IMR-90 (cell line): ENCODE measurements around the gene KLF12. TPM values are rescaled to one million over a fixed set of nuclear protein-coding genes. Genes with fewer than 3 reads are reported as not detected.

Experiments used
- ATAC-seq: fragments of 200-7000 bp; cut with Tn5 transposase; 2 replicates; pipeline ENCODE4 v1.9.1; 2020; ENCODE audit warnings: low read depth, mild to moderate bottlenecking, moderate library complexity
- BruUV-seq: library from RNA; stranded (reverse); fragments of 400-500 nt; replicated peaks from 2 replicates; lab custom pipeline; 2021; lab: Mats Ljungman, UMichigan
- CTCF ChIA-PET: fragments of 300-600 bp; formaldehyde crosslinking; extraction: SDS; loops from one replicate; lab custom pipeline; 2021; ENCODE audit warnings: antibody characterized with exemption; lab: Yijun Ruan, JAX
- POLR2A ChIA-PET: fragments of 300-600 bp; sonication (Branson Sonifier 250); formaldehyde crosslinking; loops from one replicate; lab custom pipeline; 2022; ENCODE audit warnings: antibody characterized with exemption; ENCODE audit not compliant: unreplicated experiment; lab: Charles Lee
- DNase-seq: peaks from one replicate; pipeline ENCODE4 v3.0.0; 2013
- H2AFZ ChIP-seq: replicated peaks from 2 replicates; pipeline ENCODE3; 2013; ENCODE audit warnings: low read length, mild to moderate bottlenecking; ENCODE audit not compliant: poor library complexity
- H2AK5ac ChIP-seq: 2 replicates; pipeline ENCODE4 v1.6.1; 2013; ENCODE audit warnings: low read depth, low read length, inconsistent platforms
- H2AK9ac ChIP-seq: replicated peaks from 2 replicates; pipeline ENCODE3; 2013; ENCODE audit warnings: mild to moderate bottlenecking, low read depth, low read length, moderate library complexity; ENCODE audit not compliant: poor library complexity
- H2BK120ac ChIP-seq: 2 replicates; pipeline ENCODE4 v1.6.1; 2013; ENCODE audit warnings: low read depth, low read length, inconsistent platforms
- H2BK15ac ChIP-seq: 3 replicates; pipeline ENCODE4 v1.6.1; 2013; ENCODE audit warnings: low read depth, low read length, inconsistent platforms
- H2BK20ac ChIP-seq: 2 replicates; pipeline ENCODE4 v1.6.1; 2013; ENCODE audit warnings: low read depth, mild to moderate bottlenecking, inconsistent platforms, low read length, moderate library complexity
- H2BK5ac ChIP-seq: 2 replicates; pipeline ENCODE4 v1.6.1; 2013; ENCODE audit warnings: mild to moderate bottlenecking, low read depth, low read length, inconsistent platforms; ENCODE audit not compliant: poor library complexity, severe bottlenecking
- H3K14ac ChIP-seq: replicated peaks from 2 replicates; pipeline ENCODE4 v1.6.1; 2013; ENCODE audit warnings: low read depth, low read length, inconsistent platforms
- H3K18ac ChIP-seq: 2 replicates; pipeline ENCODE4 v1.6.1; 2013; ENCODE audit warnings: low read depth, low read length, control low read depth
- H3K23ac ChIP-seq: 2 replicates; pipeline ENCODE4 v1.6.1; 2013; ENCODE audit warnings: low read depth, low read length, inconsistent platforms
- H3K27ac ChIP-seq: 2 replicates; pipeline ENCODE4 v1.5.1; 2013; ENCODE audit warnings: mild to moderate bottlenecking, control low read depth, low read length; ENCODE audit not compliant: insufficient read depth
- H3K27me3 ChIP-seq: 2 replicates; pipeline ENCODE4 v1.6.1; 2013; ENCODE audit warnings: low read length; ENCODE audit not compliant: control insufficient read depth, insufficient read depth
- H3K36me3 ChIP-seq: 2 replicates; pipeline ENCODE4 v1.6.1; 2013; ENCODE audit warnings: low read length, mixed read lengths; ENCODE audit not compliant: control insufficient read depth, insufficient read depth
- H3K4ac ChIP-seq: 2 replicates; pipeline ENCODE4 v1.6.1; 2013; ENCODE audit warnings: low read depth, low read length, inconsistent platforms
- H3K4me1 ChIP-seq: 2 replicates; pipeline ENCODE4 v1.6.1; 2013; ENCODE audit warnings: low read length, mixed read lengths; ENCODE audit not compliant: control insufficient read depth, insufficient read depth
- H3K4me2 ChIP-seq: 2 replicates; pipeline ENCODE4 v1.6.1; 2013; ENCODE audit warnings: low read depth, mild to moderate bottlenecking, control low read depth, low read length, moderate library complexity
- H3K4me3 ChIP-seq: 2 replicates; pipeline ENCODE4 v1.5.1; 2013; ENCODE audit warnings: low read depth, mild to moderate bottlenecking, control low read depth, low read length, moderate library complexity; ENCODE audit not compliant: insufficient read depth
- H3K56ac ChIP-seq: 2 replicates; pipeline ENCODE4 v1.6.1; 2013; ENCODE audit warnings: low read length, inconsistent platforms; ENCODE audit not compliant: insufficient read depth; ENCODE audit errors: extremely low read depth
- H3K79me1 ChIP-seq, 2 experiments: 2 replicates each; pipeline ENCODE4 v1.6.1; 2013; ENCODE audit warnings: low read length in 2 of 2, inconsistent platforms in 1 of 2, low read depth in 1 of 2
- H3K9ac ChIP-seq: 2 replicates; pipeline ENCODE4 v1.6.1; 2013; ENCODE audit warnings: low read depth, low read length, control low read depth
- H3K9me1 ChIP-seq: 2 replicates; pipeline ENCODE4 v1.6.1; 2013; ENCODE audit warnings: low read length, inconsistent platforms; ENCODE audit not compliant: insufficient read depth
- H3K9me3 ChIP-seq: 2 replicates; pipeline ENCODE4 v1.6.1; 2013; ENCODE audit warnings: low read length; ENCODE audit not compliant: control insufficient read depth, insufficient read depth
- H4K20me1 ChIP-seq: 2 replicates; pipeline ENCODE4 v1.6.1; 2013; ENCODE audit warnings: low read length, inconsistent platforms; ENCODE audit not compliant: insufficient read depth
- H4K5ac ChIP-seq: 2 replicates; pipeline ENCODE4 v1.6.1; 2013; ENCODE audit warnings: mild to moderate bottlenecking, low read depth, low read length, control low read depth
- H4K8ac ChIP-seq, 2 experiments: 2 replicates each; pipeline ENCODE4 v1.6.1; 2013; ENCODE audit warnings: low read depth in 2 of 2, low read length in 2 of 2, control low read depth in 1 of 2, inconsistent platforms in 1 of 2
- H4K91ac ChIP-seq: 2 replicates; pipeline ENCODE4 v1.6.1; 2013; ENCODE audit warnings: low read depth, low read length, inconsistent platforms; ENCODE audit not compliant: insufficient read depth
- MAZ ChIP-seq: IDR thresholded peaks from 2 replicates; pipeline ENCODE4 v1.6.1; 2012; ENCODE audit warnings: low read depth, mild to moderate bottlenecking, low read length, improper control_type of control experiment, moderate library complexity, borderline replicate concordance
- POLR2A ChIP-seq: IDR thresholded peaks from 2 replicates; pipeline ENCODE4 v1.6.1; 2012; ENCODE audit warnings: mild to moderate bottlenecking, low read depth, low read length
- SMC3 ChIP-seq: fragments of 150-350 bp; IDR thresholded peaks from 2 replicates; pipeline ENCODE4 v1.6.1; 2016; ENCODE audit warnings: low read depth, mild to moderate bottlenecking, antibody characterized with exemption, low read length, moderate library complexity
- WGBS, 2 experiments: methylation state at CpG; one replicate each; pipeline versions ENCODE4 v1.1.5 to v1.1.7; 2013; ENCODE audit warnings: missing lambda C conversion rate in 2 of 2; ENCODE audit not compliant: insufficient read length in 1 of 2; ENCODE audit errors: extremely low coverage in 2 of 2; 5-methylcytosine and 5-hydroxymethylcytosine counted together
- dilution Hi-C: fragments of 300-500 bp; cut with HindIII; formaldehyde crosslinking; loops from one replicate; pipeline ENCODE4 v1.14.3; 2018; ENCODE audit warnings: low sequenced_read_pairs; ENCODE audit not compliant: unreplicated experiment
- in situ Hi-C: fragments of 300-500 bp; cut with MboI; formaldehyde crosslinking; loops from 3 replicates; pipeline ENCODE4 v1.14.3; 2019; ENCODE audit warnings: low sequenced_read_pairs, inconsistent platforms, mixed read lengths
- intact Hi-C: fragments of 100-400 bp; cut with micrococcal nuclease; formaldehyde crosslinking; loops from 2 replicates; pipeline ENCODE4 v1.10.0; 2022
- polyA plus RNA-seq, 3 experiments: library from polyadenylated mRNA; depleted of rRNA; stranded (reverse); fragments of >200 nt; gene quantifications; 2 replicates each; pipeline ENCODE4 v1.2.3, GENCODE V29; 2012; ENCODE audit warnings: low replicate concordance in 1 of 3
- total RNA-seq: library from RNA; depleted of rRNA; stranded (reverse); fragments of >200 nt; gene quantifications from 2 replicates; pipeline ENCODE4 v1.2.3, GENCODE V29; 2012

The KLF12 gene
- total and polyA plus RNA-seq, 2 of the 4 experiments (the other 2 are of a cell fraction) = 8.8 to 44.8 TPM

DNA sequence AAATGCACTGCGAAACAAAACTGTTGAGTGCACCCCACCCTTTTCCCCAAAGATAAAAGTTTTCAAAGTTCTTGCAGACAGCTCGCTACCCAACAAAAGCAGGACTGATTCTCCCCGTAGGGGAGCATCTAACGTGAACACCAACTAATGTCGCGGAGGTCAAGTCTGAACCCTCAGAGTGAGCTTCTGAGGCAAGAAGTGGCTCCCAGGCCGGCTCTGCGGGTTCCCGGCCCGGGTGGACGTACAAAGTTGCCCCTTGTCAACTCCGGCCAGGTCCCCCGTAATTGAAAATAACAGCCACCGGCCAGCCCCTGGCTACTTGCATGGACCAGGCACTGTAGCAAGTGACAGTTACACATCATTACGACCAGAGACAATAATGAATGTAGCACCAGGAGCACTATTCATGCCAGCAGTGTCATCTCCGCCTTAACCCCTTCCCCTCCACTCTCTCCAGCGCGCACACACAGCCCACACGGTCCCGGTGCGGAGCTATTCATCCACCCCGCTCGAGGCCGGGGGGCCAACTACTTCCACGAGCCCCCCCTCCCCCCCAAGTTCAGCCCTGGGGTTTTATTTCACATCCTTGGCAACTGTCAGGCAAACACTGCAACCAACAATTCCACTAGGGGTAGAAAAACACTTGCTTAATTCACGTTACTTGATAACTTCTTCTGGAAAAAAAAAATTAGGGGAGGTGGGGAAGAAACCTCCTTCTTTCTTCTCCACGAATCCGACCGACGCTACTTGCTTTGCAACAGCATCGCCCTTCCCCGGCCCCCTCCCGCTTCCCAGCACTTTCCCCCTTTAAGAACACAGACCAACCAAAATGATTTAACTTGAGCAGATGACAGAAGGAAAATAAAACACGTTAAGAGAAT lies 1.2 kb downstream of the KLF12 start:
- peak overlapping the region; percentile 92 for H3K9ac ChIP-seq
- peak overlapping the region; percentile 99 for H3K4me2 ChIP-seq
- DNase-seq (peak; percentile 50), ATAC-seq (no peak)
- H4K20me1 ChIP-seq = peaks cover 4% of the 10 kb centered on the region; the same call in 1 of the 2 replicates
- H2BK5ac ChIP-seq = peak overlapping the region; percentile 88
- H4K5ac ChIP-seq = peak overlapping the region; percentile 70
- CTCF ChIA-PET = interaction anchor here (0.9 kb wide), 1 partner anchor 154 kb away, joined by 3 read pairs; no protein-coding TSS in a partner anchor
- peak overlapping the region; percentile 98 for H3K23ac ChIP-seq
- H3K9me3 ChIP-seq = no peaks in the 10 kb centered on the region
- H4K8ac ChIP-seq = peak overlapping the region; percentile 68 to 71; a peak in 3 of 4 replicates
- BruUV-seq = no TSS peak
- H2BK15ac ChIP-seq = peak overlapping the region; percentile 62; the same call in 2 of the 3 replicates
- peak overlapping the region; percentile 76 for H4K91ac ChIP-seq
- H3K4me1 ChIP-seq = peaks cover 13% of the 10 kb centered on the region
- H3K18ac ChIP-seq = peak overlapping the region; percentile 84
- peak overlapping the region; percentile 92 for H3K56ac ChIP-seq
- peak overlapping the region; percentile 82 for H3K4me3 ChIP-seq
- in situ Hi-C loops = loop anchor here (25.0 kb wide), 1 partner anchor 1079 kb away; no protein-coding TSS in a partner anchor
- H2BK20ac ChIP-seq = peak overlapping the region; percentile 2; the same call in 1 of the 2 replicates
- H3K27me3 ChIP-seq = no peaks in the 10 kb centered on the region
- H2AK5ac ChIP-seq = peak overlapping the region; percentile 89
- peak overlapping the region; percentile 84 for H3K14ac ChIP-seq
- peak overlapping the region; percentile 88 for H2AFZ ChIP-seq
- H2BK120ac ChIP-seq = peak overlapping the region; percentile 86
- 0 out of 2 replicates have a peak, but pooled peaks have one; percentile 6 for TF ChIP-seq MAZ
- no peak for TF ChIP-seq SMC3
- no peak; the same call in 1 of the 2 replicates for TF ChIP-seq POLR2A
- peak overlapping the region; percentile 91 for H3K4ac ChIP-seq
- peaks cover 3 to 58% of the 10 kb centered on the region in 2 experiments; a peak in 3 of 4 replicates for H3K79me1 ChIP-seq
- H2AK9ac ChIP-seq = peak overlapping the region; percentile 94
- H3K36me3 ChIP-seq = no peaks in the 10 kb centered on the region
- dilution Hi-C loops = no loop called here
- 0% methylated on average over 4 of the region's 34 CpGs; no CpG with 5 or more reads in 1 of the 2 experiments for WGBS, 2 experiments
- H3K9me1 ChIP-seq = peaks cover 4% of the 10 kb centered on the region
- POLR2A ChIA-PET = no interaction called here
- peak overlapping the region; percentile 95 for H3K27ac ChIP-seq
- intact Hi-C loops = loop anchor here (1.0 to 5.0 kb wide), 7 partner anchors 74 to 1124 kb away; no protein-coding TSS in a partner anchor
